Astrocyte (in vitro differentiated cells and primary cell): ENCODE measurements around the gene CTNND2. TPM values are rescaled to one million over a fixed set of nuclear protein-coding genes. Genes with fewer than 3 reads are reported as not detected.

Source experiments
- DNase-seq: peaks from one replicate; pipeline ENCODE4 v3.0.0-alpha.2; 2010; ENCODE audit warnings: low read depth
- FAIRE-seq: peaks from 2 replicates; lab custom pipeline; 2011; peaks lifted over from hg19 to GRCh38; lab: Jason Lieb, UNC
- H2AFZ ChIP-seq: 2 replicates; pipeline ENCODE4 v1.6.0; 2012; ENCODE audit warnings: low read depth, low read length, inconsistent platforms
- H3K27ac ChIP-seq: 2 replicates; pipeline ENCODE4 v1.5.1; 2011; ENCODE audit warnings: low read depth, low read length, inconsistent platforms
- H3K27me3 ChIP-seq: 2 replicates; pipeline ENCODE4 v1.6.0; 2011; ENCODE audit warnings: low read length, inconsistent platforms; ENCODE audit not compliant: insufficient read depth
- H3K36me3 ChIP-seq: 2 replicates; pipeline ENCODE4 v1.5.1; 2011; ENCODE audit warnings: low read length, inconsistent platforms; ENCODE audit not compliant: insufficient read depth
- H3K4me1 ChIP-seq: 2 replicates; pipeline ENCODE4 v1.5.1; 2011; ENCODE audit warnings: low read length, inconsistent platforms; ENCODE audit not compliant: insufficient read depth
- H3K4me2 ChIP-seq: 2 replicates; pipeline ENCODE4 v1.6.0; 2012; ENCODE audit warnings: low read length, inconsistent platforms
- H3K4me3 ChIP-seq: 2 replicates; pipeline ENCODE4 v1.5.1; 2011; ENCODE audit warnings: low read depth, mild to moderate bottlenecking, low read length, inconsistent platforms; ENCODE audit not compliant: insufficient read depth
- H3K79me2 ChIP-seq: 2 replicates; pipeline ENCODE4 v1.6.0; 2012; ENCODE audit warnings: mild to moderate bottlenecking, low read length, inconsistent platforms; ENCODE audit not compliant: insufficient read depth
- H3K9ac ChIP-seq: 2 replicates; pipeline ENCODE4 v1.6.0; 2012; ENCODE audit warnings: mild to moderate bottlenecking, low read length, inconsistent platforms
- H3K9me3 ChIP-seq: 2 replicates; pipeline ENCODE4 v1.5.1; 2012; ENCODE audit warnings: low read depth, mild to moderate bottlenecking, low read length, inconsistent platforms; ENCODE audit not compliant: insufficient read depth
- H4K20me1 ChIP-seq: 2 replicates; pipeline ENCODE4 v1.6.0; 2012; ENCODE audit warnings: low read length, inconsistent platforms; ENCODE audit not compliant: insufficient read depth
- H3K27ac Mint-ChIP-seq: one replicate; pipeline ENCODE4 v1.8.0; 2021; ENCODE audit warnings: mild to moderate bottlenecking, mixed read lengths; ENCODE audit not compliant: unreplicated experiment
- H3K27me3 Mint-ChIP-seq: one replicate; pipeline ENCODE4 v1.8.0; 2021; ENCODE audit warnings: low read depth, mixed read lengths; ENCODE audit not compliant: unreplicated experiment
- H3K36me3 Mint-ChIP-seq: one replicate; pipeline ENCODE4 v1.8.0; 2021; ENCODE audit warnings: low read depth, mixed read lengths; ENCODE audit not compliant: unreplicated experiment
- H3K4me1 Mint-ChIP-seq: one replicate; pipeline ENCODE4 v1.8.0; 2021; ENCODE audit warnings: low read depth, mixed read lengths; ENCODE audit not compliant: unreplicated experiment
- H3K4me3 Mint-ChIP-seq: one replicate; pipeline ENCODE4 v1.8.0; 2021; ENCODE audit warnings: mild to moderate bottlenecking, moderate library complexity, mixed read lengths; ENCODE audit not compliant: unreplicated experiment
- H3K9me3 Mint-ChIP-seq: one replicate; pipeline ENCODE4 v1.8.0; 2021; ENCODE audit warnings: mild to moderate bottlenecking, mixed read lengths; ENCODE audit not compliant: unreplicated experiment
- EZH2 ChIP-seq: IDR thresholded peaks from 2 replicates; pipeline ENCODE4 v1.6.1; 2012; ENCODE audit warnings: mild to moderate bottlenecking, low read length, inconsistent platforms; ENCODE audit not compliant: insufficient read depth
- total RNA-seq: library from RNA; stranded (reverse); gene quantifications from 2 replicates; pipeline ENCODE4 v1.2.1, GENCODE V29; 2021
- TF ChIP-seq, protein P1 (sequence below): IDR thresholded peaks from 2 replicates; pipeline ENCODE4 v1.5.1; 2011; ENCODE audit warnings: low read depth, mild to moderate bottlenecking, inconsistent platforms, low read length, moderate library complexity; ENCODE audit not compliant: insufficient read depth

CTNND2 gene
- total RNA-seq, 1 donor from 2014 or later = 4.5 TPM

DNA sequence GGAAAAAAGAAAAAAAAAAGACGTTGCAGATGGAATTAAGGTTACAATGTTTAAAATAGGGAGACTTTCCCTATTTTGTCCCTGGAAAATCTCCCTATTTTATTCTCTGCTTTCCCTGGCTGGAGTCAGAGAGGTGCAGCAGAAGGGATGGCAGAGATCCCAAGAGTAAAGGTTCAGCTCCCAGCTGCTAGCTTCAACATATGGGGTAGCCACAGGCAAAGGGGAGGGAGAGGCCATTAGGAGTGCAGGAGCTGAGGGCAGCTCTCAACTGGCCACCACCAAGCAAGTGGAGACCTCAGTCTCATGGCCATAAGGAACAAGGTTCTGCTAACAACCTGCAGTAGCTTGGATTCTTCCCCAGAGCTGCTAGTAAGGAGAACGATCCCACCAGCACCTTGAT lies 776.2 kb downstream of the CTNND2 start:
- no peak overlapping the region for H3K4me3 Mint-ChIP-seq
- Histone ChIP-seq H3K27me3 (no peaks in the 10 kb centered on the region), H3K4me2 (no peak overlapping the region), H2AFZ (no peak overlapping the region), H3K36me3 (no peaks in the 10 kb centered on the region), H3K4me3 (no peak overlapping the region), H3K4me1 (no peaks in the 10 kb centered on the region), H3K27ac (no peak overlapping the region), H3K79me2 (no peaks in the 10 kb centered on the region), H3K9me3 (no peaks in the 10 kb centered on the region), H4K20me1 (no peaks in the 10 kb centered on the region), H3K9ac (no peak overlapping the region)
- H3K27ac Mint-ChIP-seq = no peak overlapping the region
- no peaks in the 10 kb centered on the region for H3K9me3 Mint-ChIP-seq
- DNase-seq (no peak), FAIRE-seq (no peak)
- no peaks in the 10 kb centered on the region for H3K36me3 Mint-ChIP-seq
- H3K27me3 Mint-ChIP-seq = peaks cover 12% of the 10 kb centered on the region
- TF ChIP-seq EZH2 = no peak
- TF ChIP-seq, protein P1, sequence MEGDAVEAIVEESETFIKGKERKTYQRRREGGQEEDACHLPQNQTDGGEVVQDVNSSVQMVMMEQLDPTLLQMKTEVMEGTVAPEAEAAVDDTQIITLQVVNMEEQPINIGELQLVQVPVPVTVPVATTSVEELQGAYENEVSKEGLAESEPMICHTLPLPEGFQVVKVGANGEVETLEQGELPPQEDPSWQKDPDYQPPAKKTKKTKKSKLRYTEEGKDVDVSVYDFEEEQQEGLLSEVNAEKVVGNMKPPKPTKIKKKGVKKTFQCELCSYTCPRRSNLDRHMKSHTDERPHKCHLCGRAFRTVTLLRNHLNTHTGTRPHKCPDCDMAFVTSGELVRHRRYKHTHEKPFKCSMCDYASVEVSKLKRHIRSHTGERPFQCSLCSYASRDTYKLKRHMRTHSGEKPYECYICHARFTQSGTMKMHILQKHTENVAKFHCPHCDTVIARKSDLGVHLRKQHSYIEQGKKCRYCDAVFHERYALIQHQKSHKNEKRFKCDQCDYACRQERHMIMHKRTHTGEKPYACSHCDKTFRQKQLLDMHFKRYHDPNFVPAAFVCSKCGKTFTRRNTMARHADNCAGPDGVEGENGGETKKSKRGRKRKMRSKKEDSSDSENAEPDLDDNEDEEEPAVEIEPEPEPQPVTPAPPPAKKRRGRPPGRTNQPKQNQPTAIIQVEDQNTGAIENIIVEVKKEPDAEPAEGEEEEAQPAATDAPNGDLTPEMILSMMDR = no peak
- no peaks in the 10 kb centered on the region for H3K4me1 Mint-ChIP-seq

DNA sequence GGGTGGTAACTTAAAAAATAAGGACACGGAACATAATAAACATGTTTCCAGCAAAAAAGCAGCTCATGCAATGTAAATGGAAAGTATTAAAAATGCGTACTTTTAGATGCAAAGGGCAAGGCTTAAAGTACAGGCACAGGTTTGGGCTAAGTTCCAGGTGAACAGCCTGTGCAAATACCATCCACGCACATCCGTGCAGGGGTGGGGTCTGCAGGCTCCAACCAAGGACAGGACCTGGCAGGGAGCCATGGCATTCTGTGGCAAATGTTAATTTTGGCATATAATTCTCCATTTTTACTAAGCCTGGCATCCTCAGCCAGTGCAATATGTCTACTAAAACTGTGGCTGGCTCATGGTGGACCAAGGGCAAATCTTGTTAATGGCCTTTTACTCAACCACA lies 777.4 kb downstream of the CTNND2 start:
- no peaks in the 10 kb centered on the region for H3K27me3 ChIP-seq
- H3K9me3 ChIP-seq = no peaks in the 10 kb centered on the region
- H4K20me1 ChIP-seq = no peaks in the 10 kb centered on the region
- no peaks in the 10 kb centered on the region for H3K36me3 Mint-ChIP-seq
- H3K4me1 ChIP-seq = peaks cover 2% of the 10 kb centered on the region
- no peaks in the 10 kb centered on the region for H3K79me2 ChIP-seq
- no peak overlapping the region for H2AFZ ChIP-seq
- no peak overlapping the region for H3K4me3 ChIP-seq
- no peak overlapping the region for H3K4me2 ChIP-seq
- peaks cover 15% of the 10 kb centered on the region for H3K27me3 Mint-ChIP-seq
- H3K4me3 Mint-ChIP-seq = no peak overlapping the region
- no peak overlapping the region for H3K9ac ChIP-seq
- no peaks in the 10 kb centered on the region for H3K4me1 Mint-ChIP-seq
- no peaks in the 10 kb centered on the region for H3K36me3 ChIP-seq
- H3K27ac ChIP-seq = no peak overlapping the region
- no peak overlapping the region for H3K27ac Mint-ChIP-seq
- no peak for FAIRE-seq
- no peak for DNase-seq
- TF ChIP-seq, protein P1 = no peak
- TF ChIP-seq EZH2 = no peak
- peaks cover 4% of the 10 kb centered on the region for H3K9me3 Mint-ChIP-seq

DNA sequence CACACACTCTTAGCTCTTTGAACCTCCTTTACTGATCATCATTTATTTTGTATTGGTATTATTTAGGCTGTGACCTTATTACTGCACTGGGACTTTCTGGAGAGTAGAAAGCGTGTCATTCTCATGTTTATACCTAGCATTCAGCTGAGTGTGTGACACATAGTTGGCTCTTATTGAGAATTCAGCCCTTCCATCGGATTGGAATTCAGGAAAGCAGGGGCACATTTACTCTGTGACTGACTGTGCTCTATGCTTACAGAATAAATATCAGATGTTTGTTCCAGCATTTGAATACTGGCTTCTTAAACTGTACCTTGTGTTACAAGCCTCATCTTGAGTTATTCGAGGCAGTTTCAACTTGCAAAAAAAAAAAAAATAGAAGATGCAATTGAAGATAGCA lies 782.4 kb downstream of the CTNND2 start:
- no peaks in the 10 kb centered on the region for H3K4me1 Mint-ChIP-seq
- Histone ChIP-seq H3K9me3 (no peaks in the 10 kb centered on the region), H3K27me3 (no peaks in the 10 kb centered on the region), H3K4me2 (no peak overlapping the region), H3K27ac (no peak overlapping the region), H3K9ac (no peak overlapping the region), H3K79me2 (no peaks in the 10 kb centered on the region), H3K4me3 (no peak overlapping the region), H3K36me3 (no peaks in the 10 kb centered on the region), H3K4me1 (peaks cover 2% of the 10 kb centered on the region), H4K20me1 (no peaks in the 10 kb centered on the region), H2AFZ (no peak overlapping the region)
- H3K27ac Mint-ChIP-seq = no peak overlapping the region
- no peak for DNase-seq
- no peak for FAIRE-seq
- peaks cover 4% of the 10 kb centered on the region for H3K9me3 Mint-ChIP-seq
- H3K27me3 Mint-ChIP-seq = peaks cover 21% of the 10 kb centered on the region
- H3K36me3 Mint-ChIP-seq = no peaks in the 10 kb centered on the region
- no peak overlapping the region for H3K4me3 Mint-ChIP-seq
- TF ChIP-seq EZH2 = no peak
- TF ChIP-seq, protein P1 = no peak
